ENCODE data around the gene DOC2A.

DNA sequence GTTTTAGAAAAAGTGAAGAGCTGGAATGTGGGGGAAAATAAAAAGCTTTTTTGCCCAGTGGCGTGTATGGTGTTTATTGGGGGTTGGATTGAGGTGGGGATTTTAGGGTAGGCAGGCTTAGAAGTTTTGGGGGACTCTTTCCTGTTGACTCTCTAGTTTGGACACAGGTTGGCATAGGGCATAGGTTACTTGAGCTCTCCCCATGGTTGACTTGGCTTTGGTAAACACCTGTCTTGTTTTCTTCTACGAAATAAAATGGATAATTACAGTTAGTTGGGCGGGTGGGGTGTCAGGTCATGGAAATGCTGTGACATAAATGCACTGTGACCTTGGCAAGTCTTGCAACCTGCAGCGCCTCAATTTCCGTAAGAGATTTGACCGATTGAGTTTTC, 37.8 kb downstream of the DOC2A start:
- no peak for TF ChIP-seq EZH2 (IDR thresholded peaks at IDR 0.05; ENCODE audit: borderline replicate concordance, low read length)
- TF ChIP-seq, protein P1, sequence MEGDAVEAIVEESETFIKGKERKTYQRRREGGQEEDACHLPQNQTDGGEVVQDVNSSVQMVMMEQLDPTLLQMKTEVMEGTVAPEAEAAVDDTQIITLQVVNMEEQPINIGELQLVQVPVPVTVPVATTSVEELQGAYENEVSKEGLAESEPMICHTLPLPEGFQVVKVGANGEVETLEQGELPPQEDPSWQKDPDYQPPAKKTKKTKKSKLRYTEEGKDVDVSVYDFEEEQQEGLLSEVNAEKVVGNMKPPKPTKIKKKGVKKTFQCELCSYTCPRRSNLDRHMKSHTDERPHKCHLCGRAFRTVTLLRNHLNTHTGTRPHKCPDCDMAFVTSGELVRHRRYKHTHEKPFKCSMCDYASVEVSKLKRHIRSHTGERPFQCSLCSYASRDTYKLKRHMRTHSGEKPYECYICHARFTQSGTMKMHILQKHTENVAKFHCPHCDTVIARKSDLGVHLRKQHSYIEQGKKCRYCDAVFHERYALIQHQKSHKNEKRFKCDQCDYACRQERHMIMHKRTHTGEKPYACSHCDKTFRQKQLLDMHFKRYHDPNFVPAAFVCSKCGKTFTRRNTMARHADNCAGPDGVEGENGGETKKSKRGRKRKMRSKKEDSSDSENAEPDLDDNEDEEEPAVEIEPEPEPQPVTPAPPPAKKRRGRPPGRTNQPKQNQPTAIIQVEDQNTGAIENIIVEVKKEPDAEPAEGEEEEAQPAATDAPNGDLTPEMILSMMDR (IDR thresholded peaks at IDR 0.05; ENCODE audit: low read length), result no peak
